Upper lobe of right lung (tissue), 1 donor: ENCODE measurements around the gene CYFIP2. TPM values are rescaled to one million over a fixed set of nuclear protein-coding genes. Genes with fewer than 3 reads are reported as not detected.

Source experiments
- ATAC-seq: fragments of 200-7000 bp; cut with Tn5 transposase; one replicate; pipeline ENCODE4 v1.9.1; 2020; ENCODE audit warnings: mild to moderate bottlenecking, moderate library complexity
- DNase-seq: peaks from one replicate; pipeline ENCODE4 v3.0.0-alpha.2; 2020
- H3K27ac ChIP-seq: fragments of 200-600 bp; one replicate; pipeline ENCODE4 v1.8.0; 2022
- H3K27me3 ChIP-seq: fragments of 200-600 bp; one replicate; pipeline ENCODE4 v1.8.0; 2022; ENCODE audit warnings: mild to moderate bottlenecking
- H3K36me3 ChIP-seq: fragments of 200-600 bp; one replicate; pipeline ENCODE4 v1.8.0; 2022
- H3K4me1 ChIP-seq: fragments of 200-600 bp; one replicate; pipeline ENCODE4 v1.8.0; 2022
- H3K4me3 ChIP-seq: fragments of 200-600 bp; one replicate; pipeline ENCODE4 v1.8.0; 2022; ENCODE audit warnings: mild to moderate bottlenecking
- H3K9me3 ChIP-seq: fragments of 200-600 bp; one replicate; pipeline ENCODE4 v1.8.0; 2022
- CTCF ChIP-seq: fragments of 200-600 bp; IDR thresholded peaks from one replicate; pipeline ENCODE4 v1.8.0; 2022; ENCODE audit warnings: antibody characterized with exemption
- intact Hi-C: fragments of 100-400 bp; cut with DNase I; formaldehyde crosslinking; loops from one replicate; pipeline ENCODE4 v1.11.0; 2022
- total RNA-seq: library from RNA; stranded (reverse); fragmentation: NEBNext Ultra II Directional; extraction: Animal tissue kit (Norgen Biotek cat#: 25700); gene quantifications from one replicate; pipeline ENCODE4 v1.2.1, GENCODE V29; 2021
- donor health status: DM: no; HTN: yes; CAD: no; lungs with severe emphysema.

CYFIP2 gene
- total RNA-seq, 1 donor from 2014 or later, result 37.1 TPM

- H3K36me3 ChIP-seq, result no peaks in the 10 kb centered on the region
- H3K27me3 ChIP-seq, result no peaks in the 10 kb centered on the region
- DNase-seq, result no peak
- ATAC-seq, result peak; percentile 54
- H3K27ac ChIP-seq, result peak overlapping the region; percentile 15
- no peak overlapping the region for H3K4me3 ChIP-seq
- no peaks in the 10 kb centered on the region for H3K4me1 ChIP-seq
- TF ChIP-seq CTCF, result no peak
- H3K9me3 ChIP-seq, result no peaks in the 10 kb centered on the region
- intact Hi-C loops, result no loop called here
These were observed 17.0 kb upstream of the CYFIP2 start for GRCh38 chr5:157248821-157249470.

- Histone ChIP-seq H3K36me3 (no peaks in the 10 kb centered on the region), H3K4me3 (no peak overlapping the region), H3K27ac (no peak overlapping the region), H3K27me3 (no peaks in the 10 kb centered on the region), H3K9me3 (no peaks in the 10 kb centered on the region), H3K4me1 (no peaks in the 10 kb centered on the region)
- intact Hi-C loops, result no loop called here
- DNase-seq (no peak), ATAC-seq (peak; percentile 46)
- TF ChIP-seq CTCF, result no peak
These were observed 13.0 kb upstream of the CYFIP2 start for GRCh38 chr5:157252711-157253465.

- Histone ChIP-seq H3K9me3 (no peaks in the 10 kb centered on the region), H3K4me3 (no peak overlapping the region), H3K27me3 (no peaks in the 10 kb centered on the region), H3K27ac (no peak overlapping the region), H3K4me1 (no peaks in the 10 kb centered on the region), H3K36me3 (no peaks in the 10 kb centered on the region)
- peak; percentile 87 for TF ChIP-seq CTCF
- DNase-seq (no peak), ATAC-seq (peak; percentile 93)
- intact Hi-C loops, result no loop called here
These were observed 12.4 kb upstream of the CYFIP2 start for GRCh38 chr5:157253547-157253946.

- TF ChIP-seq CTCF, result no peak
- Histone ChIP-seq H3K27me3 (no peaks in the 10 kb centered on the region), H3K27ac (no peak overlapping the region), H3K4me3 (no peak overlapping the region), H3K36me3 (no peaks in the 10 kb centered on the region), H3K9me3 (no peaks in the 10 kb centered on the region), H3K4me1 (no peaks in the 10 kb centered on the region)
- DNase-seq (no peak), ATAC-seq (no peak)
- intact Hi-C loops, result no loop called here
These were observed 7.5 kb upstream of the CYFIP2 start for GRCh38 chr5:157258450-157258849.

- DNase-seq (no peak), ATAC-seq (no peak)
- Histone ChIP-seq H3K27me3 (no peaks in the 10 kb centered on the region), H3K4me1 (peaks cover 3% of the 10 kb centered on the region), H3K36me3 (no peaks in the 10 kb centered on the region), H3K9me3 (no peaks in the 10 kb centered on the region), H3K27ac (no peak overlapping the region), H3K4me3 (no peak overlapping the region)
- intact Hi-C loops, result no loop called here
- no peak for TF ChIP-seq CTCF
These were observed 6.2 kb upstream of the CYFIP2 start for GRCh38 chr5:157259699-157260098.
